Measurements from ENCODE around the gene ZNF775. TPM values are rescaled to one million over a fixed set of nuclear protein-coding genes. Genes with fewer than 3 reads are reported as not detected.
A peak's percentile ranks its signal among the peaks of the same experiment; 100 is the strongest.

Gene ZNF775
- total and polyA plus RNA-seq, 2 experiments from 2014 or later = 0.75 to 3.9 TPM

GRCh38 chr7:150377196-150377595 lies 1.9 kb upstream of the ZNF775 start:
- DNase-seq = no peak
- 51 to 65% methylated on average over 3 of the region's 3 CpGs for WGBS, 2 experiments (ENCODE audit: low coverage in 1 of 2, low lambda C conversion rate in 2 of 2, missing lambda C conversion rate in 2 of 2)
- H3F3A ChIP-seq (ENCODE audit: insufficient read depth) = 0 out of 2 replicates have a peak, but pooled peaks cover 7% of the 10 kb centered on the region
- H3K9me2 ChIP-seq (ENCODE audit: insufficient read depth) = no peaks in the 10 kb centered on the region
- H3K9ac ChIP-seq = no peak overlapping the region
- H4K20me1 ChIP-seq (ENCODE audit: insufficient read depth) = no peaks in the 10 kb centered on the region
- H3K79me2 ChIP-seq (ENCODE audit: insufficient read depth) = no peaks in the 10 kb centered on the region
- H3K4me2 ChIP-seq (ENCODE audit: unreplicated experiment) = no peak overlapping the region
- H3K27me3 ChIP-seq (replicated peaks; ENCODE audit: insufficient read depth) = no peaks in the 10 kb centered on the region
- 0 out of 2 replicates have a peak, but pooled peaks cover 2% of the 10 kb centered on the region for H3K36me3 ChIP-seq (ENCODE audit: low read depth)
- H3K27ac ChIP-seq = no peak overlapping the region
- H3K9me3 ChIP-seq (ENCODE audit: low read depth) = no peaks in the 10 kb centered on the region
- no peak overlapping the region for H2AFZ ChIP-seq
- in situ Hi-C loops (cut with MboI) = no loop called here
- no peak for TF ChIP-seq EZH2phosphoT487 (IDR thresholded peaks at IDR 0.05; ENCODE audit: insufficient read depth, low read depth)
- TF ChIP-seq EZH2 (IDR thresholded peaks at IDR 0.05; ENCODE audit: insufficient read depth, poor library complexity, severe bottlenecking) = no peak
- H3K4me3 ChIP-seq = no peak overlapping the region
- H3K4me1 ChIP-seq (ENCODE audit: insufficient read depth) = peaks cover 8% of the 10 kb centered on the region; the same call in 1 of the 2 replicates

GRCh38 chr7:150377635-150378034 lies 1.5 kb upstream of the ZNF775 start:
- Histone ChIP-seq H3K4me2 (ENCODE audit: unreplicated experiment) (peak overlapping the region; percentile 77), H3K4me3 (no peak overlapping the region), H3F3A (ENCODE audit: insufficient read depth) (0 out of 2 replicates have a peak, but pooled peaks cover 7% of the 10 kb centered on the region), H3K9me2 (ENCODE audit: insufficient read depth) (no peaks in the 10 kb centered on the region), H3K36me3 (ENCODE audit: low read depth) (0 out of 2 replicates have a peak, but pooled peaks cover 2% of the 10 kb centered on the region), H4K20me1 (ENCODE audit: insufficient read depth) (no peaks in the 10 kb centered on the region), H3K4me1 (ENCODE audit: insufficient read depth) (peaks cover 8% of the 10 kb centered on the region; the same call in 1 of the 2 replicates), H3K9me3 (ENCODE audit: low read depth) (no peaks in the 10 kb centered on the region), H2AFZ (peak overlapping the region; percentile 91; the same call in 1 of the 2 replicates), H3K79me2 (ENCODE audit: insufficient read depth) (no peaks in the 10 kb centered on the region), H3K27ac (peak overlapping the region; percentile 45), H3K27me3 (replicated peaks; ENCODE audit: insufficient read depth) (no peaks in the 10 kb centered on the region), H3K9ac (peak overlapping the region; percentile 79; the same call in 1 of the 2 replicates)
- 73 to 75% methylated on average over 4 of the region's 4 CpGs for WGBS, 2 experiments (ENCODE audit: low coverage in 1 of 2, low lambda C conversion rate in 2 of 2, missing lambda C conversion rate in 2 of 2)
- in situ Hi-C loops (cut with MboI) = no loop called here
- no peak for DNase-seq
- TF ChIP-seq EZH2phosphoT487 (IDR thresholded peaks at IDR 0.05; ENCODE audit: insufficient read depth, low read depth) (no peak), EZH2 (IDR thresholded peaks at IDR 0.05; ENCODE audit: insufficient read depth, poor library complexity, severe bottlenecking) (no peak)

DNA sequence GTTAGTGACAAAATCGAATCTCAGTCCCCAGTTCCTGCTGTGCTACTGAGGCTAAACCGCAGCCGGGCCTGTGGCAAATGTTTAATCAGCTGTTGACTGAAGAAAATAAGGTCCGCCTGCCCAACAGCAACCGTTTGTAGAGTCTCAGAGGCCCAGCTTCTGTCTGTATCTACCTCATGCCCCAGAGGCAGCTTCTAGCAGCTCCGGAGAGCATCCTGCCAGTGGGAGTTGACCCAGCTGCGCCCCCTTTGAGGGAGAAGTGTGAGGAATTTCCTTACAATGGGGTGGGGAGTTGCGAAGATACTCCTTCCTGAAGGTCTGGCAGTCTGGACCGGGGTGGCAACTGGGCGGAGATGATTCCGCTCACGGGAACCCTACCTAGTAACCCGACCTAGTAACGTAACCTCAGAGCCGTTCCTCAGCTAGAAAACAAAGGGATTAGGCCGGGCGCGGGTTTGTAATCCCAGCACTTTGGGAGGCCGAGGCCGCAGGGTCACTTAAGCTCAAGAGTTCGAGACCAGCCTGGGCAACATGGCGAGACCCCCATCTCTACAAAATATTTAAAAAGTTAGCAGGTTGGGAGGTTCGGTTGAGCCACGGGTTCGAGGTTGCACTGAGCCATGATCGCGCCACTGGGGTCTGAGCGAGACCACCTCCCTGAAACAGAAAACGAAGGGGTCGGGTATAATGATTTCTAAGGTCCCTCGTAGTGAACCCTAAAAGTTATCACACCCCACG lies 846 bp upstream of the ZNF775 start:
- in situ Hi-C loops (cut with MboI) = no loop called here
- Histone ChIP-seq H3K27me3 (replicated peaks; ENCODE audit: insufficient read depth) (no peaks in the 10 kb centered on the region), H3F3A (ENCODE audit: insufficient read depth) (0 out of 2 replicates have a peak, but pooled peaks cover 7% of the 10 kb centered on the region), H3K9ac (peak overlapping the region; percentile 79), H3K9me3 (ENCODE audit: low read depth) (no peaks in the 10 kb centered on the region), H3K27ac (peak overlapping the region; percentile 45), H3K4me3 (peak overlapping the region; percentile 90), H3K36me3 (ENCODE audit: low read depth) (0 out of 2 replicates have a peak, but pooled peaks cover 2% of the 10 kb centered on the region), H3K4me1 (ENCODE audit: insufficient read depth) (peaks cover 8% of the 10 kb centered on the region; the same call in 1 of the 2 replicates), H3K79me2 (ENCODE audit: insufficient read depth) (no peaks in the 10 kb centered on the region), H3K9me2 (ENCODE audit: insufficient read depth) (no peaks in the 10 kb centered on the region), H3K4me2 (ENCODE audit: unreplicated experiment) (peak overlapping the region; percentile 77), H4K20me1 (ENCODE audit: insufficient read depth) (no peaks in the 10 kb centered on the region), H2AFZ (peak overlapping the region; percentile 91)
- WGBS, 2 experiments (ENCODE audit: low coverage in 1 of 2, low lambda C conversion rate in 2 of 2, missing lambda C conversion rate in 2 of 2) = 5 to 8% methylated on average over 32 of the region's 32 CpGs
- DNase-seq = peak; percentile 70
- no peak for TF ChIP-seq EZH2 (IDR thresholded peaks at IDR 0.05; ENCODE audit: insufficient read depth, poor library complexity, severe bottlenecking)
- no peak for TF ChIP-seq EZH2phosphoT487 (IDR thresholded peaks at IDR 0.05; ENCODE audit: insufficient read depth, low read depth)

- Histone ChIP-seq H3K36me3 (ENCODE audit: low read depth) (no peaks in the 10 kb centered on the region), H3K9ac (peak overlapping the region; percentile 76), H3K79me2 (ENCODE audit: insufficient read depth) (no peaks in the 10 kb centered on the region), H3K4me2 (ENCODE audit: unreplicated experiment) (peak overlapping the region; percentile 65), H3K9me3 (ENCODE audit: low read depth) (no peaks in the 10 kb centered on the region), H3K9me2 (ENCODE audit: insufficient read depth) (no peaks in the 10 kb centered on the region), H2AFZ (peak overlapping the region; percentile 91), H3F3A (ENCODE audit: insufficient read depth) (0 out of 2 replicates have a peak, but pooled peaks cover 7% of the 10 kb centered on the region), H4K20me1 (ENCODE audit: insufficient read depth) (no peaks in the 10 kb centered on the region), H3K27me3 (replicated peaks; ENCODE audit: insufficient read depth) (no peaks in the 10 kb centered on the region), H3K27ac (no peak overlapping the region), H3K4me1 (ENCODE audit: insufficient read depth) (peaks cover 8% of the 10 kb centered on the region; the same call in 1 of the 2 replicates), H3K4me3 (peak overlapping the region; percentile 90)
- WGBS, 2 experiments (ENCODE audit: low coverage in 1 of 2, low lambda C conversion rate in 2 of 2, missing lambda C conversion rate in 2 of 2) = 1 to 2% methylated on average over 23 to 52 of the region's 52 CpGs
- peak; percentile 44 for DNase-seq
- no peak for TF ChIP-seq EZH2phosphoT487 (IDR thresholded peaks at IDR 0.05; ENCODE audit: insufficient read depth, low read depth)
- no peak for TF ChIP-seq EZH2 (IDR thresholded peaks at IDR 0.05; ENCODE audit: insufficient read depth, poor library complexity, severe bottlenecking)
- in situ Hi-C loops (cut with MboI) = no loop called here
These were observed 580 bp downstream of the ZNF775 start for GRCh38 chr7:150379441-150380379.
